Right hindlimb (tissue), 1 donor: ENCODE measurements around the gene TAS1R3.

Experiments
- DNase-seq: peaks from one replicate; pipeline ENCODE4 v3.0.0-alpha.2; 2018

TAS1R3 gene

GRCh38 chr1:1331068-1331965 is at the start of gene TAS1R3:
TAS1R3 (plus strand) TSS chr1:1331280; CDS start chr1:1331346, 66 bp downstream.
- no peak for DNase-seq

- DNase-seq, result no peak
Measured at GRCh38 chr1:1281533-1282321, 49.4 kb upstream of the TAS1R3 start.

- no peak for DNase-seq
Measured at GRCh38 chr1:1282998-1283397, 48.1 kb upstream of the TAS1R3 start.

GRCh38 chr1:1283821-1284220 is 47.3 kb upstream of the TAS1R3 start:
- peak; percentile 18 for DNase-seq

GRCh38 chr1:1284221-1285101 is 46.6 kb upstream of the TAS1R3 start:
- peak; percentile 20 for DNase-seq

- peak; percentile 23 for DNase-seq
Measured at GRCh38 chr1:1285102-1285571, 45.9 kb upstream of the TAS1R3 start.

- peak; percentile 24 for DNase-seq
Measured at GRCh38 chr1:1285611-1286311, 45.3 kb upstream of the TAS1R3 start.

- DNase-seq, result peak; percentile 24
Measured at GRCh38 chr1:1286313-1287261, 44.5 kb upstream of the TAS1R3 start.

- peak; percentile 18 for DNase-seq
Measured at GRCh38 chr1:1287288-1288110, 43.6 kb upstream of the TAS1R3 start.

- no peak for DNase-seq
Measured at GRCh38 chr1:1290238-1290731, 40.8 kb upstream of the TAS1R3 start.

- no peak for DNase-seq
Measured at GRCh38 chr1:1291023-1291528, 40.0 kb upstream of the TAS1R3 start.

GRCh38 chr1:1291548-1292441 is 39.3 kb upstream of the TAS1R3 start:
- DNase-seq, result peak; percentile 70

- DNase-seq, result no peak
Measured at GRCh38 chr1:1292442-1292779, 38.7 kb upstream of the TAS1R3 start.

GRCh38 chr1:1292851-1293250 is 38.2 kb upstream of the TAS1R3 start:
- no peak for DNase-seq

- DNase-seq, result no peak
Measured at GRCh38 chr1:1293263-1294249, 37.5 kb upstream of the TAS1R3 start.

- no peak for DNase-seq
Measured at GRCh38 chr1:1294250-1294890, 36.7 kb upstream of the TAS1R3 start.
